IMR-90 (cell line): ENCODE measurements around the gene SFTPD.

ENCODE experiments used
- TF ChIP-seq, protein P1 (sequence below): conservative IDR thresholded peaks from 2 replicates; pipeline ENCODE4 v1.5.1; 2012; ENCODE audit warnings: mild to moderate bottlenecking, low read depth, low read length, improper control_type of control experiment
- TF ChIP-seq, protein P2 (sequence below): fragments of 150-350 bp; IDR thresholded peaks from 2 replicates; pipeline ENCODE4 v1.6.1; 2016; ENCODE audit warnings: low read depth, mild to moderate bottlenecking, low read length, moderate library complexity, borderline replicate concordance

DNA sequence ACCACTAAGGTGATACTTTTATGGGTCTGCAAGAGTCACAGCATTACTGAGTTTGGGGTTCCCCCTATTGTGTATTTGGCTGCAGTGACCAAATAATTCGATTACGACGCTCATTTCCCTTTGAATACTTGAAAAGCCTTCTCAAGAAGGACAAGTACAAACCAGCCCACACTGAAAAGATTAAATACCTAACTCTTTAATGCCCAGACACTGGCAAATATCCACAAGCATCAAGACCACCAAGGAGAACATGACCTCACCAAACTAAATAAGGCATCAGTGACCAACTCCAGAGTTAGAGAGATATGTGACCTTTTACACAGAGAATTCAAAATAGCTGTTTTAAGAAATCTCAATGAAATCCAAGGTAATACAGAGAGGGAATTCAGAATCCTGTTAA is 31.8 kb upstream of the SFTPD start:
- TF ChIP-seq, protein P1, sequence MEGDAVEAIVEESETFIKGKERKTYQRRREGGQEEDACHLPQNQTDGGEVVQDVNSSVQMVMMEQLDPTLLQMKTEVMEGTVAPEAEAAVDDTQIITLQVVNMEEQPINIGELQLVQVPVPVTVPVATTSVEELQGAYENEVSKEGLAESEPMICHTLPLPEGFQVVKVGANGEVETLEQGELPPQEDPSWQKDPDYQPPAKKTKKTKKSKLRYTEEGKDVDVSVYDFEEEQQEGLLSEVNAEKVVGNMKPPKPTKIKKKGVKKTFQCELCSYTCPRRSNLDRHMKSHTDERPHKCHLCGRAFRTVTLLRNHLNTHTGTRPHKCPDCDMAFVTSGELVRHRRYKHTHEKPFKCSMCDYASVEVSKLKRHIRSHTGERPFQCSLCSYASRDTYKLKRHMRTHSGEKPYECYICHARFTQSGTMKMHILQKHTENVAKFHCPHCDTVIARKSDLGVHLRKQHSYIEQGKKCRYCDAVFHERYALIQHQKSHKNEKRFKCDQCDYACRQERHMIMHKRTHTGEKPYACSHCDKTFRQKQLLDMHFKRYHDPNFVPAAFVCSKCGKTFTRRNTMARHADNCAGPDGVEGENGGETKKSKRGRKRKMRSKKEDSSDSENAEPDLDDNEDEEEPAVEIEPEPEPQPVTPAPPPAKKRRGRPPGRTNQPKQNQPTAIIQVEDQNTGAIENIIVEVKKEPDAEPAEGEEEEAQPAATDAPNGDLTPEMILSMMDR, result no peak
- TF ChIP-seq, protein P2, sequence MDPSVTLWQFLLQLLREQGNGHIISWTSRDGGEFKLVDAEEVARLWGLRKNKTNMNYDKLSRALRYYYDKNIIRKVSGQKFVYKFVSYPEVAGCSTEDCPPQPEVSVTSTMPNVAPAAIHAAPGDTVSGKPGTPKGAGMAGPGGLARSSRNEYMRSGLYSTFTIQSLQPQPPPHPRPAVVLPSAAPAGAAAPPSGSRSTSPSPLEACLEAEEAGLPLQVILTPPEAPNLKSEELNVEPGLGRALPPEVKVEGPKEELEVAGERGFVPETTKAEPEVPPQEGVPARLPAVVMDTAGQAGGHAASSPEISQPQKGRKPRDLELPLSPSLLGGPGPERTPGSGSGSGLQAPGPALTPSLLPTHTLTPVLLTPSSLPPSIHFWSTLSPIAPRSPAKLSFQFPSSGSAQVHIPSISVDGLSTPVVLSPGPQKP, result no peak
